SW480 (cell line): ENCODE data around the gene IDNK.

Experiments used
- DNase-seq: peaks from one replicate; pipeline ENCODE4 v3.0.0-alpha.2; 2016; ENCODE audit warnings: low spot score

IDNK gene

GRCh38 chr9:83633676-83634075 is 10.7 kb downstream of the IDNK start:
- no peak for DNase-seq

DNA sequence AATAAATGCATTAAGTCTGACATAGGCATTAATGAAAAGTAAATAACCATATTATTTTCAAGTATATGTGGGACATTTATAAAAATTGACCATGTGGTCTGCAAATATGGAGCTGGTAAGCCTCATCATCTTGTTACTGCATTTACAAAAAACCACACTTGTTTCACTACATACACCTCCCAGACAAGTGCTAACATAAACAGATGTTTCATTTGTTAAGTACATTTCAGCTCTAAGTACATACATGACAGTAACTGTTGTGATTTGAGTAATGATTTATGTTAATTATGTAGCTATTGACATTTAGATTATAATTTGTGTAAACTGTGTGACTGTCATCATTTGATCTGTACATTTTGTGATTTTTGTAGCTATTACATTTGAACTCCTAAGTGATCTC is 13.9 kb downstream of the IDNK start:
- no peak for DNase-seq

GRCh38 chr9:83637389-83637788 is 14.4 kb downstream of the IDNK start:
- peak; percentile 25 for DNase-seq

DNA sequence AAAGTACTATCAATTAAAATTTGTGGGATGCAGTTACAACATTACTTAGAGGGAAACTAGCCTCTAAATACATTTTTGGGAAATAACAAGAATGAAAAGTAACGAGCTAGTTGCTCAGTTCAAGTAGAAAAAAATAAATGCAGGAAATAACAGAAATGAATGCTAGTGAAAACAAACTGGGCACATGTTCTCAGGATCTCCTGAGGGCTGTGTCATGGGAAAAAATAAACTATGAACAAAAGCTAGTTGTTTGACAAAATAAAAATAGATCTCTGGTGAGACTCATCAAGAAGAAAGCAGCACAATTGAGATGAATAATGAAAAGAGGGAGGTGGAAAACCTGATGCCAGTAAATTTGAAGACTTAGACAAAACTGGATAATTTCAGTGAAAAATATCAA is 16.3 kb downstream of the IDNK start:
- DNase-seq = no peak

DNA sequence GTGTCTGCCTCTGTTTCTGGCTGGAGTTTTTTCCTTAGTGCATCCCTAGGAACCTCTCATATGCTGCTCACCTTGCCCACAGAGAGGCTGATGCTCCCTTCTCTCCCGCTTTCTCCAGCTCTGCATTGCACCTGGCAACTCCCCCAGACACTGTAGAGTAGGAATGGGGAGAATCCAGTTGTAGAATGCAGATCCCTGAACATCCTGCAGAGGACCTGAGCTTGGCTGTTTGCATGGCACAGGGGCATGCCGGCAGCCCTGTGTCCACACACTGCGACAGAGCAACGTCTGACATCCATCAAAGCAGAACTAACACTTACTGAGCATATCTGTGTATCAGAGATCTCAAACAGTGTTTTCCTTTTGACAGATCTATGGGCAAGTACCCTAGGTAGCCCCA is 19.9 kb downstream of the IDNK start:
- DNase-seq = no peak

DNA sequence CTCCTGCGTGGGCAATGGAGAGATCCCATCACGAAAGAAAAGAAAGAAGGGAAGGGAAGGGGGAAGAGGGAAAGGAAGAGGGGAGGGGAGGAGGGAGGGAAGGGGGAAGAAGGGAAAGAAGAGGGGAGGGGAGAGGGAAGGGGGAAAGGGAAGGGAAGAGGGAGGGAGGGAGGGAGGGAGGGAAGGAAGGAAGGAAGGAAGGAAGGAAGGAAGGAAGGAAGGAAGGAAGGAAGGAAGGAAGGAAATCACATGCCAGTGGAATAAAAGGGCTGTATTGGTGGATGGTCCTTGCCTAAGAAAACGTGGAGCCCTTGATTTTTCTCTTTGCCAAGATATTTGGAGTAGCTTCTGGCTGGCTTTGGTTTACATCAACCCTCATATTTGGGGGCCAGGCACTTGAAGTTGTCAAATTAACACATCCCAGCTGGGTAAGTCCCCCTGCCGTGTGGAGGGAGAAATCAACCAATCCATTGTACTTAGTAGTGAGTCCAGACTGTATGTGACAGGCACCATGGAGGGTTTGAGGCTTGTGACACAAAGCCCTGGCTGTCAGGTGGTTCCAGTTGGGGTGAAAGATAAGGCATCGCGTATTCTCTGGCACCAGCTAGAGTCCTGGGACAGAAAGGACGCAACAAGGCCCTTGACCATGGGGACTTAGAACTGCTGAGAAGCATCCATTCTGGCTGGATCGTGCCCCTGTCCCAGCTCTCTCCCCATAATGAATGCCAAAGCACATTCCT is 23.7 kb downstream of the IDNK start:
- no peak for DNase-seq

- DNase-seq = peak; percentile 51
These were observed 26.1 kb downstream of the IDNK start for GRCh38 chr9:83649080-83649479.

GRCh38 chr9:83649515-83649914 is 26.6 kb downstream of the IDNK start:
- DNase-seq = no peak

- DNase-seq = no peak
These were observed 28.6 kb downstream of the IDNK start for GRCh38 chr9:83651558-83651957.

DNA sequence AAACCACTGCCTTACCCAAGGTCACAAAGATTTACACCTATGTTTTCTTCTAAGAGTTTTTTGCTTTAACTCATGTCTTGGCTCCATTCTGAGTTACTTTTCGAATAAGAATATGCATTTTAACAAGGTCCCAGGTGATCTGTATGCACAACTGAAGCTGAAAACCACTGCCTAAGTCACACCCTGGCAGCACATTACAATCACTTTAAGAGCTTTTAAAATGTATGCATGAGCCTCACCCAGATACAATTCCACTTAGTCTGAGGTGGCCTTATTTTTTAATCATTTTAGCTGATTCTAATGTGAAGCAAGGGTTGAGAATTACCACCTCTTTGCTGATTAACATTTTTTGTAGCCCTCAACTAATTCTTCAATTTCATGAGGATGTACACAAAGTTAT is 29.5 kb downstream of the IDNK start:
- DNase-seq = no peak

DNA sequence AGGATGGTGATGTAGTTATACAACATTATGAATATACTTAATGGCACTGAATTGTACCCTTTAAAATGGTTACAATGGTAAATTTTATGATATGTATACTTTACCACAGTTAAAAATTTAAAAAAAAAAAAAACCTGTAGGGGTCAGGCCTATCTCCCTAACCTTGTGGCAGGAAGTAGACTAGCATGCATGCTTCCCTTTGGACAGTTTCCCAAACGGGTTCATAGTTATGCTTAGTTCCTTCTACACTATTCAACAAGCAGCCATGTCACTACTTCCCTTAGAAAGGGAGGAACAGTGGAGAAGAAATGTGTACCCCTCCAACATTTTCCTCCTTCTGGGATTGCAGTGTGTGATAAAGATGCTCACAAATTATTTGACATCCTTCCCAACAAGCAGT is 32.5 kb downstream of the IDNK start:
- no peak for DNase-seq

DNA sequence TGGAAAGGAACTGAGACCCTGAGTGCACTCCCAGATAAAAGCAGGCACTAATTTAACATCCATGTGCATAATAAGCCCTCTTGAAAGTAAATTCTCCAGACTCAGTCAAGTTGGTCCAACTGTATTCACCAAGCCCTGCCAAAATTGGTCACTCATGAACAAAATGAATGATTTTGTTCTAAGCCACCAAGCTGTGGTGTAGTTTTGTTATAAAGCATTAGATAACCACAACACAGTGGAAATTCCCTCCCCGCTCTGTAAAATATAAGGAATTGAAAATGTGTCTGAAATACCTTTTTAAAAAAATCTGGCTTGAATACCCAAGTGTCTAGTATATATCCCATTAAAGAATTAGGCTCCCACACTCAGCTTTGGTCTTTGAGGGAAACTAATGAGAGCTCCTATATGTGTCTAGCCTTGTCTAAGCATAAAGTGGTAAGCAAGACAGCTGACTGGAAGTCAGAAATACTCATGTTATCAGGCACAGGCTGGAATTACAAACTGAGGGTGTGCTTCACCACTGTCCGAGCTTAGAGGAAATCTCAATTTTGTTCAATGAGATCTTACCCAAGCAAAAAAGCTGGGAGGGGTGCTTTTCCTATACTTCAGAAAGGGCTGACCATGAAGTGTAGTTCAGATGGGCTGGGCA is 33.2 kb downstream of the IDNK start:
- DNase-seq = no peak

GRCh38 chr9:83656952-83657351 is 34.0 kb downstream of the IDNK start:
- DNase-seq = no peak

DNA sequence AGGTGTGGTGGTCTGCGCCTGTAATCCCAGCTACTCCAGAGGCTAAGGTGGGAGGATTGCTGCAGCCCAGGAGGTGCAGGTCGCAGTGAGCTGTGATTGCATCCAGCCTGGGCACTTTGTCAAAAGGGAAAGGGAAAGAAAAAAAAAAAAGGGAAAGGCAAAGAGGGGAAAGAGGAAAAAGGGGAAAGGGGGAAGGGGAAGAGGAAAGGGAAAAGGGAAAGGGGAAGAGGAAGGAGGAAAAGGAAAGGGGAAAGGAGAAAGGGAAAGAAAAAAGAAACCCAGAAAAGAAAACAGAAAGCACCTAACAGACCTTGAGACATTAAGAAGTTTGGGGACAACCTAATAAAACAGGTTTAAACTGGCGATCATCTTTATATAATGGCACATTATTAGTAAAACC is 40.0 kb downstream of the IDNK start:
- DNase-seq = no peak

DNA sequence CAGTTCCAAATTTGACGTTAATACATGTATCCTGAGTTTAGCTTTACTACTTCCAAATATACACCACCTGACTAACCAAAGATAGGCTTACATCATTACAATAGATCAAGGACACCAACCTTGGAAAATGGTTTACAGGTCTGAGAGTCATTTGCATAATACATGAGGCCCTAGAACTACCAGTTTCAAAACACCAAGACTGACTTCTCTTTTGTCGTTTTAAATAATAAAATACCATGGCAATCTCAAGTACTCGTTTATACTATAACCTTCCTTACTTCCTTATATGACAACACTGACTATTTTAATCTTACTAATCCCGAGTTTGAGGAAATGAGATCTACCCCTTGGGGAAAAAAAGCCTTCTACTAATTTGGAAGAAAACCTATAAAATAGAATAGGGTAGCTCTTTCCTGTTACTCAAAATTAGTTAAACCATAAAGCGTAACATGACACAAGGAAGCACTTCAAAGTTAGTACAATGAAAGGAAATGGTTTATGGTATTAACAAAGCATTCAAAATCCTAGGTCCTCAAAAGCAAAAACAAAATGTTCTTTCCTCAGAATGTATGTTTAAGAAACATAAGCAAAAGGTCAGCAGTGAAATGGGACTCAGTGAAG is 42.7 kb downstream of the IDNK start:
- no peak for DNase-seq

GRCh38 chr9:83669067-83669466 is 46.1 kb downstream of the IDNK start:
- DNase-seq = no peak

GRCh38 chr9:83670381-83670780 is 47.4 kb downstream of the IDNK start:
- no peak for DNase-seq

DNA sequence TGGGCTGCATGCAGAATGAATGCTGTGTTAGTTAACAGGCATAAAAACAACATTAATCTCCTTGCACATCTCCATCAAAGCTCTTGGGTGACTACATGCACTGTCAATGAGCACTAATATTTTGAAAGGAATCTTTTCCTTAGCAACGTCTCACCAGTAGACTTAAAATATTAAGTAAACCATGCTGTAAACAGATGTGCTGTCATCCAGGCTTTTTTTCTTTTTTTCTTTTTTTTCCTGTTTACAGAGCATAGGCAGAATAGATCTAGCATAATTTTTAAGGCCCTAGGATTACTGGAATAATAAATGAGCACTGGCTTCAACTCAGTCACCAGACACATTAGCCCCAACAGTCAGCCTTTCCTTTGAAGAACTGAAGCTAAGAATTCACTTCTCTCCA is 48.5 kb downstream of the IDNK start:
- no peak for DNase-seq

GRCh38 chr9:83675466-83675865 is 52.5 kb downstream of the IDNK start:
- DNase-seq = no peak

GRCh38 chr9:83677596-83677995 is 54.7 kb downstream of the IDNK start:
- DNase-seq = no peak

GRCh38 chr9:83680233-83680632 is 57.3 kb downstream of the IDNK start:
- DNase-seq = no peak

DNA sequence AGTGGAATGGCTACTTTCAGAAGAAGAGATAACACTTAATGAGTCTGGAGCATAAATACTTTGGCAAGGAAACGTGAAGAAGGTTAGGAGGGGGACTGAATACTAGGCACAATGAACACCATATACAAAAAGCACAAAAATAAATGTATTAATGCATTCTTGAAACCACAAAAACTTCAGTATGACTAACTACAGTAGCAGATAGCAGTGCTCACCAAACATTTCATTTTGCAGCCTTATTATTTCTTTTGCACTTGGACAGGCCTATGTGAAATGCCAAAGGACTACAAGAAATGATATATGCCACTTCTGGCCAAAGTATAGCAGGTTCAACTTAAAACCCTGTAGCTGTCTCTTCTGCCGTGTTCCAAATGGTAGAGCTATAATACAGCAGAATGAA is 58.5 kb downstream of the IDNK start:
- DNase-seq = no peak

- DNase-seq = no peak
These were observed 66.0 kb downstream of the IDNK start for GRCh38 chr9:83688921-83689320.

- DNase-seq = no peak
These were observed 68.5 kb downstream of the IDNK start for GRCh38 chr9:83691492-83691891.
